Measurements from ENCODE around the gene CD28.
"Not testable (repeated sequence)": the region's sequence is repeated elsewhere in the genome, so short reads cannot be mapped to it uniquely, and the experiment has no call there.

CD28 gene

DNA sequence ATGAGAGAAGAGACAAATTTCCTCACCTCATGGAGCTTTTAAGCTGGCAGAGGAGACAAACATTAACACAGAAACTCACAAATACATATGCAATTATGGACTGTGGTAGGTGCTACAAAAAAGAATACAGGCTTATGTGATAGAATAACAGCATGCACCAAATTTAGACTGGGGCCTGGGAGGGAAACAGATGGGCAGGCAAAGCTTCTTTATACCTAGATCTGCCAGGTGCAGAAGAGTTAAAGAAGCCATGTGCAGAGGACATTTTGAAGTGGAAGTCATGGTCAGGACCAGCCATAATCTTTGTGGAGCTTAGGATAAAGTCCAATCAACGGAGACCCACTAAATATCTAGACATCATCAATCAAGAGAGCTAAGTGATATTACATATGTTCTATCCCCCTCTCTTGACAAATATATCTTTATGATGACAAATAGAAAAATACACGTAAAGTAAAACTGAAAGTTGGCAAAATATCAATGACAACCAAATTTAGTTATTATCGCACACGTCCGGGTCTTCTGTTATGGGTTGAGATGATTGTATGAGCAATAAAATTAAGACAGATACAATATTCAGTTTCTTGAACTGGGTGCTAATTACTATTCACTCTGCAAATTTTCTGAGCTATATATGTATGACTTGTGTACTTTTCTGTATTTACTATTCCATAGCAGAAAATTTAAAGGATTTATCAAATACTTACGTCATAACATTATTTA is 44.1 kb downstream of the CD28 start:
- no peak for DNase-seq

DNA sequence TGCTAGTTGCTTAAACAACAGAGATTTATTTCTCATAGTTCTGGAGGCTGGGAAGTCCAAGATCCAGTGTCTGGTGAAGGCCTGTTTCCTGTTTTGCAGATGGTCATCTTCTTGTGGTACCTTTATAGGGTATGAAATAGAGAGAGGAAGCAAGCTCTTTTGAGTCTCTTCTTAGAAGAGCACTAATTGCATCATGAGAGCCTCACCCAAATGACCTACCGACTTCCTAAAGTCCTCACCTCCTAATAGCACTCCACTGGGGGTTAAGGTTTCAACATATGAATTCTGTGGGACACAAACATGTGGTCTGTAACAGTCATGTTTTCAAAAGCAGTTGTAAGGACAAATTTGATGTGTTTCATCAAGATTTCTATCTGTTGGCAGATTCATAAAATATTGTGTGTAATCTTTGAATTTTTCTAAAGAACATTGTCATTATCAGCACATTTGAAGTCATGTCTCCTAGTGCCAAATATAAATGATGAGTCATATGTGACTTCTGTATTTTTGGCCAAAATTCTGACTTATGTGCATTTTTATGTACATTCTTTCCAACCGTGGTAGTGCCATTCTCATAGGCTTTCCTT is 45.3 kb downstream of the CD28 start:
- no peak for DNase-seq

DNA sequence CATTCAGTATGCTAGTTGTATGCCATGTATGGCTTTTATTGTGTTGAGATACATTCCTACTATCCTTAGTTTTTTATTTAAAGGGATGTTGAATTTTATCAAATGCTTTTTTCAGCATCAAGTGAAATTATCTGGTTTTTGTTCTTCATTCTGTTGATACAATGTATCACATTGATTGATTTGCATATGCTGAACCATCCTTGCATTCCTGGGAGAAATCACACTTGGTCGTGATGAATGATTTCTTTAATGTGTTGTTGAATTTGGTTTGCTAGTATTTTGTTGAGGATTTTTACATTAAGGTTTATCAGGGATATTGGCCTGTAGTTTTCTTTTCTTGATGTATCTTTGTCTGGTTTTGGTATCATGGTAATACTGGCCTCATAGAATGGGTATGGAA is 49.7 kb downstream of the CD28 start:
- DNase-seq = no peak

DNA sequence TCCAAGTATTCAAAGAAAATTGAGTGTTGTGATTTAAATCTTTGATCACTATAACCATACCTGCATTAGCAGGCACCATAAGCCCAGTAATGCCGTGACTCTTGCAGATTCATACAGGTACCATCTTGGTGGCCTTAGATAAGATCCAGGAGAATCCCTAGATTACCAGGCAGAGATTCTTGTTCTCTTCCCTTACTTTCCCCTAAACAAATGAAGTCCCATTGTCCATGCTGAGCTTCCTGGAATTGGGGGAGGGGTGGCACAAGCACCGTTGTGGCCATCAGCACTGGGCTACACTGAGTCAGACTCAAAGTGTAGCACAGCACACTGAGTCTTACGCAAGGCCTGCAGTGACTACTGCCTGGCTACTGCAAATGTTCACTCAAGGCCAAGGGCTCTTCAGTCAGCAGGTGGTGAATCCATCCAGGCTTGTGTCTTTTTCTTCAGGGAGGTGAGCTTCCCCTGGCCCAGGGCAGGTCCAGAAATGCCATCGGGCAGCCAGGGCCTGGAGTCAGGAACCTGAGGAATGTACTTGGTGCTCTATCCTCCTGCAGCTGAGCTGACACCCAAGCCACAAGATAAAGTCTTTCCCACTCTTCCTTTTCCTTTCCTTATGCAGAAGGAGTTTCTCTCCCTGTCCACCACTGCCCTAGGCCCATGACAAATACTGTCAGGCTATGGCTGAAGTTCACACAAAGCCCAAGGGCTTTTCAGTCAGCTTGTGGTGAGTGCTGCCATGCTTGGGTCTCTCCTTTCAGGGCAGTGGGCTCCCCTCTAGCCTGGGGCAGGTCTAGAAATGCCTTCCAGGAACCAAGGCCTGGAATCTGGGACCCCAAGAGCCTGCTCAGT is 52.6 kb downstream of the CD28 start:
- no peak for DNase-seq

DNA sequence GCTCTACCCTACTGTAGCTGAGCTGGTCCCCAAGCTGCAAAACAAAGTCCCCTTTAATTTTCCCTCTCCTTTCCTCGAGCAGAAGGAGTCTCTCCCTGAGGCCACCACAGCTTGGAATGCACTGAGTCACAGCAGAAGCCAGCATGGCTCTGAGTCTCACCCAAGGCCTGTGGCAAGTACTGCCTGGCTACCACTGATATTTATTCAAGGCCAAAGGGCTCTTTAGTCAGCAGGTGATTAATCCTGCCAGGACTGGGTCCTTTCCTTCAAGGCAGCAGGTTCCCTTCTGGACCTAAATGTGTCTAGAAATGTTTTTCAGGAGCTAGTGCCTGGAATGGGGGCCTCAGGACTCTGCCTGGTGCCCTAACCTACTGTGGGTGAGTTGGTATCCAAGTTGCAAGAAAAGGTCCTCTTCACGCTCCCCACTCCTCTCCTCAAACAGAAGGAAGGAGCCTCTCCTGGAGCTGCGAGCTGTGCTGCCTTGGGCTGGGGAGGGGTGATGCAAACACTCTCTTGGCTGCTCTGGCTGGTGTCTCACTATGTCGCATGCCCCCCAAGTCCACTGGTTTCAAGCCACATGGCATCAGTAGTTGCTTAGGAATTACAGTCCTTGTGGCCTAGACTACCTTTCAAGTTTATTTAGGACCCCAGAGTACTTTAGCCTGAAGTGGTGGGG is 53.4 kb downstream of the CD28 start:
- DNase-seq = no peak

DNA sequence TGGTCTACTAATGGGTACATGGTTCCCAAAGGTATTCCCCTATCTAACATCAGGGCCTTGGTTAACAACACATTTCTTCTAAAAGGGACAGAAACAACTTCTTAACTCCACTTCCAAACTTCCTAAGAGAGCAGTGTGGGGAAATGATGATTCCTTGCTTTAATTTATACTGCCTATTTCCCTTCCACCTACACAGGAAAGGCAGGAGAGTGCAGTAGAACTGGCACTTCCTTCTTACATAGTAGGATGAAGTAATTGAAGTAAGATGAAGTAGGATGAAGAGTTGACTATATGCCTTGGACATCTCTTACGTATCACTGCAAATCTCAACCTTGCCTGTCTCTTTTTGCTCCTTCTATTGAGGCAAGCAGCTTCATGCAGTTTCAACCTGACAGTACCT is 54.7 kb downstream of the CD28 start:
- DNase-seq = no peak

DNA sequence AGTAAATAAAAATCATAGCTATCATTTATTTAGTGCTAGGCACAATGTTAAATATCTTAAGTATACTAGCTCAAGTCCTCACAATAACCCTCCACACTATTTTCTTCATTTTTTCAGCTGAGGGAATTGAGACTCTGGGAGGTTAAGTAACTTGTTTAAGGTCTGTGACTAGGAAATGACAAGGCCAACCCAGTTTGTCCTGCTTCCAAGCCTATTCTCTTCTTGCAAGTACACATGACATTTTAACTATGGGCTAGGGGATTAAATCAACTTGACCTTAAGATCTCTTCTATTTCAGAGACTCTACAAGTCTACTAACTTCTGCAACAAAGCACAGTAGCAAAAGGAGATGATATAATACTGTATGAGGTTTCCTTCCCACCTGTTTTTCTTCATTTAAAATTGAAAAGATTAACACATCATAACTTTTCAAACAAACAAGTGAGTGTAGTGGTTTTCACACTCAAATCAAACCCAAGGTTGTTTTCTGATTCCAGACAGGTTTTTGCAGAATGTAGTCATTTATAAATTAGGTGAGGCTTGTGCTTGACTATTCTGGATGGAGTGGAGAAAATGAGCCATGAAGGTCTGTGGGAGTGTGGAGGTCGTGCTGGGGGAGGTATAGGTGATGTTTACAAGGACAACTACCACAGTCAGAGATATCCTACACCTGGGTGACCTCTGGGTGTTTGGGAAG is 57.0 kb downstream of the CD28 start:
- no peak for DNase-seq

DNA sequence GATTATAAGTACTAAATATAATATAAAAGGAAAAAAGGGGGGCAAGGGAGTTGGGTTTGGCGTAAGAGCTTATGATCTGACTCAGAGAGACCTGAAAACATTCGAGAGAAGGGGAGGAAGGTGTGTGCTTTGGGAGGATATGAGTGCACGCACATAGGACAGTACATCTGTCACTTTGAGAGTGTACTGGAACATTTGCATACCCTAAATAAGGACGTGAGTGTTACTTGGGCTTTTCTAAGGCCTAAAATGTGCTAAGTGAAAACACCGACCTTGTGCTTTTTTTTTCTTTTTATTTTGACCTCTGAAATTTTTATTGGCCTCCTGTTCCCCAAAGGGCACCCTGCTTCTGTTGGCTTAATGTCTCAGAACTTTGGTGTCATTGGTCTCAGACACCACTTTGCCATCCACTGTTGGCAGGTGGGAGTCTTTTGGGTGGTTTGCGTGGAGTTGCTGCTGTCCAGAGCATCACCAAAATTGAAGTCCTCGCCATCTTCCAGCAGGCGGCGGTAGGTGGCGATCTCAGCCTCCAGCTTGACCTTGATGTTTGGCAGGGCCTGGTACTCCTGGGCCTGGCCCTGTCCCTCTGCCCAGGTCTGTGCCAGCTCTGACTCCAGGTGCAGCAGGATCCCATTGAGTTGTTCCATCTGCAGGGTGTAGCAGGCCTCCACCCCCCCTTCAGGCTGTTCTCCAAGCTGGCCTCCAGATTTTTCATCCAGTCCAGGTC is 57.7 kb downstream of the CD28 start:
- DNase-seq = no peak

DNA sequence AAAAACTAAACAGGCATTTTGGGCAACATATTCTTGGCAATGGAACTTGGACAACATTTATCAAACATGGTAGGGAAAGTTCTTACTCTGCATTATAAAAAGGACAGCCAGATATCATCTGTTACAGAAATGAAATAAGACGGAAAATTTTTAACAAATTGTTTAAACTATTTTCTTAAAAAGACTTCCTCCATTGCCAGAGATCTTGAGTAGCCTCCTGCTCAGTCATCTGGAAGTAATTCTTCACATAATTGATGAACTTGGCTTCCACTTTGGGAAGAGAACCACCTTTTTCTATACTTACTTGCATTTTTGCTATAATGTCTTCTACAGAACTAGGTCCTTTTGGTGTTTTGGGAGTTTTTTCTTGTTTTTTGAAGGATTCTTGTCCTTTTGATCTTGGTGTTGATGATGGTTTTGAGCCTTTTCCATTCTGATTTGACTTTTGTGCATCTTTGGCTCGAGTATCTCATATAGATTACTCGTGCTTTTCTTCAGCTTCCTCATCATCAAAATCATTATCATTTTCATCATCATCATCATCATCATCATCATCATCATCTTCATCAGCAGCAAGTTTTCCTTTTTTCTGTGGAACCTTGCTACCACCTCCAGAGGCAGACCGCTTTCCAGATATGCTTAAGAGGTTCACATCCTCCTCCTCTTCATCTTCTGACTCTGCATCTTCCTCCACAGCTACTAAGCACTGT is 66.2 kb downstream of the CD28 start:
- no peak for DNase-seq

DNA sequence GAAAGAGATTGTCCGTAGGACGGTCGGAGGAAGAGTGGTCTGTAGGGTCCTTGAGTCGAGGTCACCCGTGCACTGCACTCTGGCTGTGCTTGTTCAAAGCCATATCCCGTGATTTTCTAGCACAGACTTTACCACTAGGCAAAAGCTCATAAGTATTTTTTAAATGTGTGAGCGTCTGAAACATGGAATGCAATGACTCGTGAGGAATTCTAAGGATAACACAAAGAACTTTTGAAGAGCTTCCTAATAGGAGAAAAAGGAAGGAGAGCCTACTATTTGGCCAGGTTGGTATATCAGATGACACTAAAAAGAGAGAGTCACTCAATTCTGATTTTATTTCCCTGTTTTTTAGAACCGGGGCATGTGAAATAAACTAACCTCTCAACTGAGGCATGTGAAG is 68.3 kb downstream of the CD28 start:
- DNase-seq = no peak

DNA sequence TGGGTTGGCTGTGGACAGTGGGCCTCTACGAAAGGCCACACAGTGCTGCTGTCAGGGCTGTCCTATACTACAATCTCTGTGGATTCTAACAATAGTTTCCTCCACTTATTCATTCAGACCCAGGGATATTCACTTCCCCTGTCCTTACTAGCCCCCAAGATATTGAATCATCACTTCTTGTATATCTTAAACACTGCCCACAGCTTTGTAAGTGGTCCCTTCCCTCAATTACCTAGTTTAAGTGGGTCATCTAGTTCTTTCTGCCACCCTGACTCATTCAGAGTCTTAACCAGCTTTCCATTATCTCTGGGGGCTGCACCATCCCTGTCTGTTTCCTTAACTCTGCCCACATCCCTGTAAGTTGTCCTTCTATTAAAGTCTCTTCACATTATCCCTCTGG is 69.2 kb downstream of the CD28 start:
- no peak for DNase-seq

DNA sequence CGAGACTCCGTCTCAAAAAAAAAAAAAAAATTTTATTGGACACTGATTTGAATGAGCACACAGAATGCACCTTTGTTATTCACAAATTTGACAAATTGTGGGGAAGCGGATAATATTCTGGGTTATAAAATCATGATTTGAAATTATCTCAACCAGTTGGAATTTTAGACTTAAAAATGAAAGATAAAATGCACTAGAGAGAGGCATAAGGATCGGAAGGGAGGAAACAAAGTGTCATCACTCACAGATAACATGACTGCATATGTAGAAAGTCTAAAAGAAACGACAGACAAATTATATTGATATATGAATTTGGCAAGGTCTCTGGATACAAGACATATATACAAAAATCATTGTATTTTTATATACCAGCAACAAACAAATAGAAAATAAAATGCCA is 70.6 kb downstream of the CD28 start:
- no peak for DNase-seq

DNA sequence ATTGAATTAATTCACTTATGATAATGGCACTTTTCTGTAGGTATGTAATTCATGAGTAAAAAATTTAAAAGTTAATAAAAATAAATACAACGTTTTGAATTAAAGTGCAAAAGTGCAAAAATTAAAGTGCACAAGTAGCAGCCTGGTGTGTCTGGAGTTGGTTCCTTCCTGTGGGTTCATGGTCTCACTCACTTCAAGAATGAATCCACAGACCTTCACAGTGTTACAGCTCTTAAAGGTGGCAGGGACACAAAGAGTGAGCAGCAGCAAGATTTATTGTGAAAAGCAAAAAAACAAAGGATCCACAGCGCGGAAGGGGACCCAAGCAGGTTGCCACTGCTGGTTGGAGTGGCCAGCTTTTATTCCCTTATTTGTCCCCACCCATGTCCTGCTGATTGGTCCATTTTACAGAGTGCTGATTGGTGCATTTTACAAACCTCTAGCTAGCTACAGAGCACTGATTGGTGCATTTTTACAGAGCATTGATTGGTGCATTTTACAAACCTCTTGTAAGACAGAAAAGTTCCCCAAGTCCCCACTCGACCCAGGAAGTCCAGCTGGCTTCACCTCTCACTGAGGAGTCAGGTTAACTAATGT is 73.1 kb downstream of the CD28 start:
- not testable (repeated sequence) for DNase-seq

DNA sequence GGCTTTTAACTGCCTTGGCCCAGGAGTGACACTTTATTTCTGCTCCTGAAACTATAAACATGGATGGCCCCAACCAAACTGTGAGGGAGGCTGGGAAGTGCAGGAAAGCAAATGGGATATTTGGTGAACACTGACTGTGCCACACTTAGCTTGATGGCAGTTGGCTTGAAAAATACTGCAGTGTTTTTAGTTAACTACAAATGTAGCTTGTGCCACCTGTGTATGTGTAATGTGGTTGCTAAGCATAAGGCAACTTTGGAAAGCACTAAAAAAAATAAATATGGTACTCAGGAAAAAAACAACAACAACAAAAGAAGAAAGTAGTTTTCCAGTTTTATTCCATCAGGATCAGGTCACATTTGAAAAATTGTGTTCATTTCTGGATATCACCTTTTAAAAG is 73.8 kb downstream of the CD28 start:
- no peak for DNase-seq

DNA sequence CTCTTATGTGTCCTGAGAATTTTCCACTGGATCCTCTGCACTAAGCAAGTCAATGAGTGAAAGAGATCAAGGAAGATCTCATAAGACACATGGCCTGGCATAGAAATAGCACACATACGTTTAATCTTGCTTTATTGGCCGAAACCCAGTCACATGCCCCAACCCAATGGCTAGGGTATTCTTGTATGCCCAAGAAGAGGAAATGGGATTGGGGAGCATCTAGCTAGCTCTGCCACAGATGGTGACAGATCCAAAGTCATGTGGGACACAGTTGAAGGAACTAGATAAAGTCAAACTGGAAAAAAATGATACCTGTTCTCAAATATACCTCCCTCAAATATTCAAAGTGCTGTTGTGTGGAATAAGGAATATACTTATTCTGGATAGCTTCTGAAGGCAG is 74.7 kb downstream of the CD28 start:
- DNase-seq = no peak

DNA sequence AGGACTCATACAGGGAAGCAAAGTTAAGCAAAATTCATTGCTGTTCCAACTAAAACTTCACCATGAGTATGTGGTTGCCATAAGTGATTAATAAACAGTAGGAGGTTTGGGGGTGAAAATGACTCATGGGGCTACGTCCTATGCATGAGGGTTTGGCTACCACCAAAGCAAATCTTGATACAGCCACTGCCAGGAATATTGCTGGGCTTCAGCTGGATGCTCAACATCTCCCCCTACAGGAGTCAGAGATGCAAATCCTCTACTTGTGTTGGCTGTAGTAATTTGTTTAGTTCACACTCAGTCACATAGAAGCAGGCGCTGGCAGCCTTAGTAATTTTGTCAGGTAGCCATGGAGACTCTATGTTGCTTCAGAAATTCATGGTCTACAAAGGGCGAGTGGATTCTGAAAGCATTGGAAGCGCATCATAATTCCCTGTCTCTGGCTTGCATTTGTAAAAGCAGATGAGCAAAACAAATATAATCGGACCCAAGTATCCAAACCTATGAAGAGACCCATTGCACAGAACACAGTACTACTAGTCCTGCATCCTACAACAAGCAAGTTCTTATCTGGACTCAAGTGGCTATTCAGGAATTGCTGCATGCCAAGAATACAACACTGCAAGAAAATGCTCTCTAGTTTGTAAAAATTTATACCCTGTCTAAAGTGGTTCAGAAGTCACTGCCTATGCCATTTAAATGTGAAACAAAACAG is 76.0 kb downstream of the CD28 start:
- DNase-seq = no peak

DNA sequence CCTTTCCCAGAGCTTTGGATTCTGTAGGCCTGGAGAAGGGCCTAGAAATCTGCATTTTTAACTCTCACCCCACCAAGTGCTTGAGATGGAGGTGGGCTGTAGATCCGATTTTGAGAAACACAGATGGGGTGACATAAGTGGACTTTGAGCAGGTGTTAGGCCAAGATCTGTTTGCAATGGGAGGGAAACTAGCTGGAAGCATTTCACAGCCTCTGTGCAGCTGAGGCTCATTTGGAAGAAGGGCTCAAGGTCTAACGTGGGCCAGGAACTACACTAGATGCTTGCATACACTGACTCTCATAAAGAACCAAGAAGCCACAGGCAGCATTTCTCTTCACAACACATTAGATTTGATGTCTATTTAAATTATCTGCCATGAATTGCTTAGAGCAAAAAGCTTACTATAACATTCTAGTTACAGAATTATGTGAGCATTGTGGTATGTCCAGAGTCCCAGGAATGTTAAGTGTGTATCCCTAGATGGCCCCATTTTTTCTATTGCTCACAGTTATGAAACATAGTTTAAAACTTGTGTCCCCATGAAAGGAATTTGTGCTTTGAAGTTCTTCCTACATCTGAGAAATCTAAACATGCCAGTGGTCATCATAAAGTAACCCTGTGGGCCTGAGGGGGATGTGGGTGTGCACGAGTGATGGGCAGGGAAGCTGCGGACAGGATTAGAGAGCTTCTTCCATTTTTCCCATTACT is 77.2 kb downstream of the CD28 start:
- DNase-seq = no peak

DNA sequence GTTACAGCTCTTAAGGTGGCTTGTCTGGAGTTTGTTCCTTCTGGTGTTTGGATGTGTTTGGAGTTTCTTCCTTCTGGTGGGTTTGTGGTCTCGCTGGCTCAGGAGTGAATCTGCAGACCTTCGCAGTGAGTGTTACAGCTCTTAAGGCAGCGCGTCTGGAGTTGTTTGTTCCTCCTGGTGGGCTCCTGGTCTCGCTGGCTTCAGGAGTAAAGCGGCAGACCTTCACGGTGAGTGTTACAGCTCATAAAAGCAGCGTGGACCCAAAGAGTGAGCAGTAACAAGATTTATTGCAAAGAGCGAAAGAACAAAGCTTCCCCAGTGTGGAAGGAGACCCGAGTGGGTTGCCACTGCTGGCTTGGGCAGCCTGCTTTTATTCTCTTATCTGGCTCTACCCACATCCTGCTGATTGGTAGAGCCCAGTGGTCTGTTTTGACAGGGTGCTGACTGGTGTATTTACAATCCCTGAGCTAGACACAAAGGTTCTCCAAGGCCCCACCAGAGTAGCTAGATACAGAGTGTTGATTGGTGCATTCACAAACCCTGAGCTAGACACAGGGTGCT is 78.4 kb downstream of the CD28 start:
- not testable (repeated sequence) for DNase-seq

DNA sequence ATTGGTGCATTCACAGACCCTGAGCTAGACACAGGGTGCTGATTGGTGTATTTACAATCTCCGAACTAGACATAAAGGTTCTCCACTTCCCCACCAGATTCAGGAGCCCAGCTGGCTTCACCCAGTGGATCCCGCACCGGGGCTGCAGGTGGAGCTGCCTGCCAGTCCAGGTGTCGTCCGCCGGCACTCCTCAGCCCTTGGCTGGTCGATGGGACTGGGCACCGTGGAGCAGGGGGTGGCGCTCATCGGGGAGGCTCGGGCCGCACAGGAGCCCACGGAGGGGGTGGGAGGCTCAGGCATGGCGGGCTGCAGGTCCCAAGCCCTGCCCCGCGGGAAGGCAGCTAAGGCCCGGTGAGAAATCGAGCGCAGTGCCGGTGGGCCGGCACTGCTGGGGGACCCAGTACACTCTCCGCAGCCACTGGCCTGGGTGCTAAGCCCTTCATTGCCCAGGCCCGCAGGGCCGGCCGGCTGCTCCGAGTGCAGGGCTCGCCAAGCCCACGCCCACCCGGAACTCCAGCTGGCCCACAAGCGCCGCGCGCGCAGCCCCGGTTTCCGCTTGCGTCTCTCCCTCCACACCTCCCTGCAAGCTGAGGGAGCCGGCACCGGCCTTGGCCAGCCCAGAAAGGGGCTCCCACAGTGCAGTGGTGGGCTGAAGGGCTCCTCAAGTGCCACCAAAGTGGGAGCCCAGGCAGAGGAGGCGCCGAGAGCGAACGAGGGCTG is 79.1 kb downstream of the CD28 start:
- DNase-seq = not testable (repeated sequence)

Data from NCI-H1417 treated with DMSO at 0.1 percent for 48 hours (cell line).